Measurements from ENCODE around the gene SLC1A7. TPM values are rescaled to one million over a fixed set of nuclear protein-coding genes. Genes with fewer than 3 reads are reported as not detected.

Gene SLC1A7
- total RNA-seq, 1 donor from 2014 or later, result not detected

- Mint-ChIP-seq H3K27ac (no peak overlapping the region), H3K27me3 (ENCODE audit: insufficient read depth, low read depth) (peaks cover 19% of the 10 kb centered on the region), H3K36me3 (no peaks in the 10 kb centered on the region), H3K4me3 (no peak overlapping the region), H3K9me3 (peaks cover 2% of the 10 kb centered on the region), H3K4me1 (peaks cover 20% of the 10 kb centered on the region)
- Histone ChIP-seq H4K20me1 (ENCODE audit: low read depth) (no peaks in the 10 kb centered on the region), H3K9me3 (ENCODE audit: low read depth) (no peaks in the 10 kb centered on the region), H3K27ac (no peak overlapping the region), H3K4me3 (no peak overlapping the region), H2AFZ (replicated peaks) (no peak overlapping the region), H3F3A (ENCODE audit: low read depth) (no peaks in the 10 kb centered on the region), H3K36me3 (no peaks in the 10 kb centered on the region), H3K4me2 (no peak overlapping the region), H3K27me3 (no peaks in the 10 kb centered on the region), H3K79me2 (ENCODE audit: low read depth) (no peaks in the 10 kb centered on the region), H3K4me1 (peaks cover 20% of the 10 kb centered on the region), H3K9ac (no peak overlapping the region)
- TF ChIP-seq CTCF (IDR thresholded peaks at IDR 0.05) (no peak), EZH2phosphoT487 (IDR thresholded peaks at IDR 0.05) (no peak), EZH2 (IDR thresholded peaks at IDR 0.05) (no peak)
- DNase-seq (ENCODE audit: low spot score), result no peak
Observed at GRCh38 chr1:53071915-53072314, 70.5 kb downstream of the SLC1A7 start.

GRCh38 chr1:53071167-53071865, 71.1 kb downstream of the SLC1A7 start:
- Histone ChIP-seq H3K4me3 (no peak overlapping the region), H3F3A (ENCODE audit: low read depth) (no peaks in the 10 kb centered on the region), H2AFZ (replicated peaks) (no peak overlapping the region), H3K79me2 (ENCODE audit: low read depth) (no peaks in the 10 kb centered on the region), H3K27ac (no peak overlapping the region), H3K9me3 (ENCODE audit: low read depth) (no peaks in the 10 kb centered on the region), H4K20me1 (ENCODE audit: low read depth) (no peaks in the 10 kb centered on the region), H3K27me3 (no peaks in the 10 kb centered on the region), H3K36me3 (no peaks in the 10 kb centered on the region), H3K9ac (no peak overlapping the region), H3K4me1 (peaks cover 15% of the 10 kb centered on the region), H3K4me2 (no peak overlapping the region)
- H3K27me3 Mint-ChIP-seq (ENCODE audit: insufficient read depth, low read depth), result peaks cover 25% of the 10 kb centered on the region
- H3K27ac Mint-ChIP-seq, result no peak overlapping the region
- no peak for TF ChIP-seq EZH2 (IDR thresholded peaks at IDR 0.05)
- no peak for TF ChIP-seq CTCF (IDR thresholded peaks at IDR 0.05)
- TF ChIP-seq EZH2phosphoT487 (IDR thresholded peaks at IDR 0.05), result no peak
- no peaks in the 10 kb centered on the region for H3K36me3 Mint-ChIP-seq
- DNase-seq (ENCODE audit: low spot score), result no peak
- peaks cover 22% of the 10 kb centered on the region for H3K4me1 Mint-ChIP-seq
- H3K9me3 Mint-ChIP-seq, result peaks cover 2% of the 10 kb centered on the region
- H3K4me3 Mint-ChIP-seq, result no peak overlapping the region

- H3K79me2 ChIP-seq (ENCODE audit: low read depth), result no peaks in the 10 kb centered on the region
- no peak overlapping the region for H3K4me3 ChIP-seq
- H3K27me3 Mint-ChIP-seq (ENCODE audit: insufficient read depth, low read depth), result peaks cover 23% of the 10 kb centered on the region
- DNase-seq (ENCODE audit: low spot score), result no peak
- H3K36me3 Mint-ChIP-seq, result no peaks in the 10 kb centered on the region
- no peak overlapping the region for H3K9ac ChIP-seq
- H3K9me3 ChIP-seq (ENCODE audit: low read depth), result no peaks in the 10 kb centered on the region
- no peaks in the 10 kb centered on the region for H3F3A ChIP-seq (ENCODE audit: low read depth)
- no peak overlapping the region for H2AFZ ChIP-seq (replicated peaks)
- TF ChIP-seq EZH2phosphoT487 (IDR thresholded peaks at IDR 0.05), result no peak
- no peak for TF ChIP-seq EZH2 (IDR thresholded peaks at IDR 0.05)
- no peak for TF ChIP-seq CTCF (IDR thresholded peaks at IDR 0.05)
- no peak overlapping the region for H3K4me3 Mint-ChIP-seq
- H4K20me1 ChIP-seq (ENCODE audit: low read depth), result no peaks in the 10 kb centered on the region
- no peaks in the 10 kb centered on the region for H3K36me3 ChIP-seq
- H3K27ac ChIP-seq, result no peak overlapping the region
- H3K4me1 Mint-ChIP-seq, result peaks cover 22% of the 10 kb centered on the region
- H3K9me3 Mint-ChIP-seq, result peaks cover 2% of the 10 kb centered on the region
- H3K27me3 ChIP-seq, result no peaks in the 10 kb centered on the region
- peaks cover 14% of the 10 kb centered on the region for H3K4me1 ChIP-seq
- no peak overlapping the region for H3K27ac Mint-ChIP-seq
- no peak overlapping the region for H3K4me2 ChIP-seq
Observed at GRCh38 chr1:53070621-53071020, 71.8 kb downstream of the SLC1A7 start.

All from neural progenitor cell (in vitro differentiated cells).